ENCODE data around the gene DACT3. TPM values are rescaled to one million over a fixed set of nuclear protein-coding genes. Genes with fewer than 3 reads are reported as not detected.

Gene DACT3
- total RNA-seq, 4 donors from 2014 or later = 0.26 to 1.0 (median 0.39) TPM

DNA sequence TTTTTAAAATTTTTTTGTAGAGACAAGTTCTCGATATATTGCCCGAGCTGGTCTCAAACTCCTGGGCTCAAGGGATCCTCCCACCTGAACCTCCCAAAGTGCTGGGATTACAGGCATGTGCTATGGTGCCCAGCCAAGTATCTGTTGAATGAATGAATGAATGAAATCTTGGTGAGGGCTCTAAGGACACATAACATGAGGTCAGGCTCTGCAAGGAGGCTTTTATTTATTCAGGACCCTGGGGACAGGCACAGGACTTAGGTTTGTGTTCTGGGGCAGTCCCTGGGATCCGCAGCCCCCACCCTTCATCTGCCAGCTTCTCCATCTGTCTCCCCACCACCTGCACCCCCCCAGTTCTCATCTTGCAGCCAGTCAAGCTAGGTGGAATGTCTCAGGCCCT is 40.7 kb downstream of the DACT3 start:
- Histone ChIP-seq H3K27me3 (no peaks in the 10 kb centered on the region), H3K27ac (peak overlapping the region in 1 of 4 donors; percentile 69), H3K4me3 (no peak overlapping the region), H3K9me3 (no peaks in the 10 kb centered on the region), H3K36me3 (no peaks in the 10 kb centered on the region), H3K4me1 (peaks cover 31 to 32% of the 10 kb centered on the region in 2 donors)
- ATAC-seq (no peak), DNase-seq (no peak)
- intact Hi-C loops (cut with DNase I; ENCODE audit: low total_unique reads) (no loop called here), in situ Hi-C loops (cut with MboI; ENCODE audit: low sequenced_read_pairs in 4 of 4) (no loop called here)
- no peak for TF ChIP-seq POLR2A (IDR thresholded peaks at IDR 0.05)
- TF ChIP-seq, protein P1, sequence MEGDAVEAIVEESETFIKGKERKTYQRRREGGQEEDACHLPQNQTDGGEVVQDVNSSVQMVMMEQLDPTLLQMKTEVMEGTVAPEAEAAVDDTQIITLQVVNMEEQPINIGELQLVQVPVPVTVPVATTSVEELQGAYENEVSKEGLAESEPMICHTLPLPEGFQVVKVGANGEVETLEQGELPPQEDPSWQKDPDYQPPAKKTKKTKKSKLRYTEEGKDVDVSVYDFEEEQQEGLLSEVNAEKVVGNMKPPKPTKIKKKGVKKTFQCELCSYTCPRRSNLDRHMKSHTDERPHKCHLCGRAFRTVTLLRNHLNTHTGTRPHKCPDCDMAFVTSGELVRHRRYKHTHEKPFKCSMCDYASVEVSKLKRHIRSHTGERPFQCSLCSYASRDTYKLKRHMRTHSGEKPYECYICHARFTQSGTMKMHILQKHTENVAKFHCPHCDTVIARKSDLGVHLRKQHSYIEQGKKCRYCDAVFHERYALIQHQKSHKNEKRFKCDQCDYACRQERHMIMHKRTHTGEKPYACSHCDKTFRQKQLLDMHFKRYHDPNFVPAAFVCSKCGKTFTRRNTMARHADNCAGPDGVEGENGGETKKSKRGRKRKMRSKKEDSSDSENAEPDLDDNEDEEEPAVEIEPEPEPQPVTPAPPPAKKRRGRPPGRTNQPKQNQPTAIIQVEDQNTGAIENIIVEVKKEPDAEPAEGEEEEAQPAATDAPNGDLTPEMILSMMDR (IDR thresholded peaks at IDR 0.05 in 4 of 5, conservative IDR thresholded peaks at IDR 0.05 in 1 of 5) = no peak

GRCh38 chr19:46618670-46619231 is 42.2 kb downstream of the DACT3 start:
- Histone ChIP-seq H3K4me3 (no peak overlapping the region), H3K27ac (peak overlapping the region; percentile 22 to 61 (median 44)), H3K27me3 (no peaks in the 10 kb centered on the region), H3K36me3 (no peaks in the 10 kb centered on the region), H3K9me3 (no peaks in the 10 kb centered on the region), H3K4me1 (peaks cover 32 to 34% of the 10 kb centered on the region in 2 donors)
- in situ Hi-C loops (cut with MboI; ENCODE audit: low sequenced_read_pairs in 4 of 4) = loop anchor here in 2 of 4 donors (5.0 to 10.0 kb wide), 2 partner anchors 44 to 46 kb away; partner anchors contain the start of gene DACT3 (in 2 of the 2)
- TF ChIP-seq, protein P1 (IDR thresholded peaks at IDR 0.05 in 4 of 5, conservative IDR thresholded peaks at IDR 0.05 in 1 of 5) = no peak
- no peak for TF ChIP-seq POLR2A (IDR thresholded peaks at IDR 0.05)
- ATAC-seq = peak; percentile 61 to 81
- intact Hi-C loops (cut with DNase I; ENCODE audit: low total_unique reads) = no loop called here
- no peak for DNase-seq

GRCh38 chr19:46617601-46618000 is 43.4 kb downstream of the DACT3 start:
- DNase-seq = no peak
- TF ChIP-seq, protein P1 (IDR thresholded peaks at IDR 0.05 in 4 of 5, conservative IDR thresholded peaks at IDR 0.05 in 1 of 5) = no peak
- no peak for TF ChIP-seq POLR2A (IDR thresholded peaks at IDR 0.05)
- Histone ChIP-seq H3K9me3 (no peaks in the 10 kb centered on the region), H3K4me1 (peaks cover 32 to 34% of the 10 kb centered on the region in 2 donors), H3K27ac (no peak overlapping the region), H3K36me3 (no peaks in the 10 kb centered on the region), H3K27me3 (no peaks in the 10 kb centered on the region), H3K4me3 (no peak overlapping the region)
- intact Hi-C loops (cut with DNase I; ENCODE audit: low total_unique reads) (no loop called here), in situ Hi-C loops (cut with MboI; ENCODE audit: low sequenced_read_pairs in 4 of 4) (loop anchor here in 2 of 4 donors (5.0 to 10.0 kb wide), 2 partner anchors 45 to 47 kb away; partner anchors contain the start of gene DACT3 (in 2 of the 2))
- no peak for ATAC-seq

DNA sequence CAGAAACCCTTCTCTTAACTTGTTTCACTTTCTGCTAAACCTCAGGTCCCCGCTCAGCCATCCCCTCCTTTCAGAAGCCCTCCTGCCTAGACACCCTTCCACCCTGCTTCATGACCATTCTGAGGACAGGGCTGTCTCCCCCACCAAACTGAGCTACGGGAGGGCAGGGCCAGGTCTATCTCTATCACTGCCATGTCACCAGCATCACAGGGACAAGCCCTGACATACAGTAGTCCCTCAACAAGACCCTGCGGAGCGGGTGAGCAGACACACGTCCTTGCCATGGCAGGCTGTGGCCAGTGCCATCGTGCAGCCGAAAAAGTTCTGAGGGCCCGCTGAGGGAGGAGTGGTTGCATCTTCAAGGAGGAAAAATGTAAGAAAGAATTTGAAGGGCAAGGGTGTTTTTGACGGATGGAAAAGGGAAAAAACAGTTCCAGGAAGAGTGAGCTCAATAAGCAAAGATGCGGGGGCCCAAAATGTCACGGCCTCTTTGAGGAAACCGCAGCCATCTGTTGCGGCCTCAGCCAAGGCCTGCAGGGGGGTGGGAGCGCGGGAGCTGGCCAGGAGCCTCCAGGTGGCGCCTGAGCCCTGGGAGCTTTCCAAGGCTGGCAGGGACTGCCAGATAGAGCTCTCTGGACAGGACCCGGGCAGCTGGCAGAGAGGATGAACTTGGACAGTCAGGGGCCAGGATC is 44.2 kb downstream of the DACT3 start:
- ATAC-seq (no peak), DNase-seq (no peak)
- in situ Hi-C loops (cut with MboI; ENCODE audit: low sequenced_read_pairs in 4 of 4) (loop anchor here in 2 of 4 donors (5.0 to 10.0 kb wide), 2 partner anchors 46 to 48 kb away; partner anchors contain the start of gene DACT3 (in 2 of the 2)), intact Hi-C loops (cut with DNase I; ENCODE audit: low total_unique reads) (no loop called here)
- Histone ChIP-seq H3K4me3 (no peak overlapping the region), H3K27ac (no peak overlapping the region), H3K36me3 (no peaks in the 10 kb centered on the region), H3K27me3 (no peaks in the 10 kb centered on the region), H3K4me1 (peaks cover 32% of the 10 kb centered on the region in 2 donors), H3K9me3 (no peaks in the 10 kb centered on the region)
- no peak for TF ChIP-seq POLR2A (IDR thresholded peaks at IDR 0.05)
- TF ChIP-seq, protein P1 (IDR thresholded peaks at IDR 0.05 in 4 of 5, conservative IDR thresholded peaks at IDR 0.05 in 1 of 5) = peak in 1 of 5 experiments; percentile 19

All from gastrocnemius medialis (tissue), 4 donors.